Measurements from ENCODE around the gene TAGLN. TPM values are rescaled to one million over a fixed set of nuclear protein-coding genes. Genes with fewer than 3 reads are reported as not detected.

TAGLN gene
- total RNA-seq, 4 donors from 2014 or later = 1,525 to 3,984 (median 2,307) TPM

DNA sequence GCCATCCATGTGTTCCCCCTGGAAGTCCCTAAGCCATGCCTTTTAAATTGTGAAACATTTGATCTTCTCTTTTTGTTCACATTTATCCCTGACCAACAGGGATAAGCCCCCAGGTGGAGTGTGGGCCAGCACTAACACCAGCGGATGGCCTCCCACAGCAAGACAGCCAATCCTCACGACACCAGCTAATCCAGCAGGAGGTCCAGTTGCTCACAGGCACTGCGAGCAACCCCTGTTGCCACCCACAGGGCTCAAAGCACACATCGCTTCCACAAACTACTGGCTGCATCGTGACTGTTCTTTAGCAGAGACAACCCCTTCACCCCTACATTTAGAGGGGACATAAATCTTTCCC is 30.7 kb downstream of the TAGLN start:
- H3K27ac ChIP-seq = no peak overlapping the region
- H3K4me3 ChIP-seq = no peak overlapping the region
- WGBS, 2 donors = 81 to 88% methylated on average over 5 of the region's 5 CpGs
- H3K4me1 ChIP-seq = peaks cover 0 to 54% (median 15%) of the 10 kb centered on the region in 4 donors
- TF ChIP-seq, protein P1, sequence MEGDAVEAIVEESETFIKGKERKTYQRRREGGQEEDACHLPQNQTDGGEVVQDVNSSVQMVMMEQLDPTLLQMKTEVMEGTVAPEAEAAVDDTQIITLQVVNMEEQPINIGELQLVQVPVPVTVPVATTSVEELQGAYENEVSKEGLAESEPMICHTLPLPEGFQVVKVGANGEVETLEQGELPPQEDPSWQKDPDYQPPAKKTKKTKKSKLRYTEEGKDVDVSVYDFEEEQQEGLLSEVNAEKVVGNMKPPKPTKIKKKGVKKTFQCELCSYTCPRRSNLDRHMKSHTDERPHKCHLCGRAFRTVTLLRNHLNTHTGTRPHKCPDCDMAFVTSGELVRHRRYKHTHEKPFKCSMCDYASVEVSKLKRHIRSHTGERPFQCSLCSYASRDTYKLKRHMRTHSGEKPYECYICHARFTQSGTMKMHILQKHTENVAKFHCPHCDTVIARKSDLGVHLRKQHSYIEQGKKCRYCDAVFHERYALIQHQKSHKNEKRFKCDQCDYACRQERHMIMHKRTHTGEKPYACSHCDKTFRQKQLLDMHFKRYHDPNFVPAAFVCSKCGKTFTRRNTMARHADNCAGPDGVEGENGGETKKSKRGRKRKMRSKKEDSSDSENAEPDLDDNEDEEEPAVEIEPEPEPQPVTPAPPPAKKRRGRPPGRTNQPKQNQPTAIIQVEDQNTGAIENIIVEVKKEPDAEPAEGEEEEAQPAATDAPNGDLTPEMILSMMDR (IDR thresholded peaks at IDR 0.05) = no peak
- no peak for TF ChIP-seq EP300 (IDR thresholded peaks at IDR 0.05)
- TF ChIP-seq POLR2A (IDR thresholded peaks at IDR 0.05) = no peak
- H3K9me3 ChIP-seq = no peaks in the 10 kb centered on the region
- H3K27me3 ChIP-seq = no peaks in the 10 kb centered on the region
- H3K36me3 ChIP-seq = peaks cover 0 to 43% (median 19%) of the 10 kb centered on the region in 3 donors
- DNase-seq (ENCODE audit: low spot score in 2 of 2) = no peak

DNA sequence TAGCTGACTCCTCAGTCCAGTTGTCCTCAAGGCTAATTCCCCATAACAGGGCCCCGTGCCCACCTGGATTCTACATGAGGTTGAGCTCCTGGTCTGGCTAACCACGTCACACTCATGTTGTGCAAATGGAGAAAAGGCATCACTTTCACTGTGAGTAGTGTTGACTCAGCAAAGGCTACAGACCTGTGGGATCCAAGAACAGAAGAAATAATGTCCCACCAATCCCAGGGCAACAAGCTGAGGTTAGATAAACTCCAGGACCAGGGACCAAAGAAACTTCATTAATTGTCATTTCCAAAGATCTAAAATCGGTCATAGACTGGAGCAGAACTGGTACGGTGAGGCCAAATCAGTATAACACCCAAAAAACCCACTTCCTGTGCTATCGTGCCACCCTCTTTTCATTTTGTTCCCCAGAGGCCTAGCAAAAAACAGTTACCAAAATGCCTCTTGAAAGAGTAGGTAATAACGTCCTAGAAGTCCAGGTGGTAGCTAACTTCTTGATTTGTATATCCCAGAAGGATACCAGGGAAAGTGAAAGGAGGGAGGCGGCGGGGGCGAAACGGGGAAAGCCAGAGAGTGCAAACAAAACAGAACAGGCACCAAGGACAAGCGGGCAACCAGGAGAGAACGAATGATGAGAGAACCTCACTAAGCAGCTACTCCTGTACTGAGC is 31.3 kb downstream of the TAGLN start:
- 67 to 73% methylated on average over 12 of the region's 12 CpGs for WGBS, 2 donors
- H3K36me3 ChIP-seq = peaks cover 0 to 41% (median 15%) of the 10 kb centered on the region in 3 donors
- no peak for DNase-seq (ENCODE audit: low spot score in 2 of 2)
- H3K9me3 ChIP-seq = no peaks in the 10 kb centered on the region
- peak overlapping the region in 2 of 4 donors; percentile 95 to 97 for H3K27ac ChIP-seq
- TF ChIP-seq POLR2A (IDR thresholded peaks at IDR 0.05) = no peak
- TF ChIP-seq, protein P1 (IDR thresholded peaks at IDR 0.05) = no peak
- TF ChIP-seq EP300 (IDR thresholded peaks at IDR 0.05) = no peak
- peak overlapping the region in 2 of 4 donors; percentile 83 to 98 for H3K4me3 ChIP-seq
- peaks cover 0 to 53% (median 15%) of the 10 kb centered on the region in 4 donors for H3K4me1 ChIP-seq
- H3K27me3 ChIP-seq = no peaks in the 10 kb centered on the region

DNA sequence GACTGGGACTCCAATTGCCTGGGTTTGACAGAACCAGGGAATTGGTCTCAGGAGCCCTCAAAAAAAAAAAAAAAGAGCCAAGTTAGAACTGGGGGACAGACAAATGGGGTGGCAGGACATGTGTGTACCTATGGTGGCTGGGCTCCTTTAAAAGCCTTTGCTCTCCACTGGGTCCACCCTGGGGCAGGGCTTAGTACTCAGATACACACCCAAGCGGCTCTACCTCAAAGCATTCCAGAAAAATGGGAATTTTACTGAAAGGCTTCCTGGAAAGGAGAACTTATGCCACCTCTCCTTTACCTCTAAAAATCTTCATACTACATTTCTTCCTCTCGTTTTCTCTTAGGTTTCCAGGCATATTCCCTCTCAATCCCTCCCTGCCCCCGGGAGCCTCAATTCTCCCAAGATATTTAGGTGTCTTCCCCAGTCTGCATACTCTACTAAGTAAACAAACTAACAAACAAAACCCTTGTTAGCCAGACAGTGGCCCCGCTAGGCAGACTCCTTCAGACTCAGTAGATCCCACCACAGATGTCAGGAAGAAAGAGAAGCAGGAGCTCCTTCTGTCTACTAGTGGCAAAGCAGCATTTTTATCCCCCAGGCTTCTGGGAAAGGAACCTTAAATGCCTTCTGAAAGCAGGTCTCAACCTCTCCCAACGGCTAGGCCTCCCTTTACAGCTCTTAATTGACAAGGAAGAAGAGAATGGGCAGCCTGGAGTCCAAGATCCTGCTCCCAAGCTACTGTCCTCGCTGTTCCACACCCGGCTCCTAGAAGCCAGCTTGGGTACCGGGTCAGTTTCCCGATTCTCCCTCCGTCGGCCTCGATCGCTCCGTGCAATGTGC is 32.0 kb downstream of the TAGLN start:
- no peak for DNase-seq (ENCODE audit: low spot score in 2 of 2)
- TF ChIP-seq POLR2A (IDR thresholded peaks at IDR 0.05) = no peak
- no peak for TF ChIP-seq EP300 (IDR thresholded peaks at IDR 0.05)
- TF ChIP-seq, protein P1 (IDR thresholded peaks at IDR 0.05) = no peak
- Histone ChIP-seq H3K27ac (peak overlapping the region; percentile 92 to 97 (median 96)), H3K4me3 (peak overlapping the region; percentile 83 to 98 (median 86)), H3K9me3 (no peaks in the 10 kb centered on the region), H3K36me3 (peaks cover 0 to 44% (median 11%) of the 10 kb centered on the region in 3 donors), H3K4me1 (peaks cover 0 to 48% (median 15%) of the 10 kb centered on the region in 4 donors), H3K27me3 (no peaks in the 10 kb centered on the region)
- 8 to 9% methylated on average over 14 of the region's 14 CpGs for WGBS, 2 donors

DNA sequence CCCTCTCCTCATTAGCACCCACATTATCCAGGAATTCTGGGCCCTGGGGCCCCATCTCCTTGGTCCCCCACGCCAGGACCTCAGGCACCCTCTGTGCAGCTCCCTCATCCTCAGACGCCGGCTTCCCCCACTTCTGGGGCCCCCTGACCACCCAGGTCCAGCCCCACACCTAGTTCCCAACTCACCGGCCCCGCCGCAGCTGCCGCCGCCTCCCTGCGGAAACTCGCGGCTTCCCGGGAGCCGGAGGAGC is 32.6 kb downstream of the TAGLN start, which contains the start of gene PCSK7:
PCSK7 (minus strand) TSS at position 232 of the 250 bp plus-strand sequence. CDS start 2,229 bp downstream, outside the sequence.
- DNase-seq (ENCODE audit: low spot score in 2 of 2) = peak in 1 of 2 donors; percentile 56

More for the DNA sequence above, 32.6 kb downstream of the TAGLN start, which contains the start of gene PCSK7:
- H3K27me3 ChIP-seq = no peaks in the 10 kb centered on the region
- H3K4me1 ChIP-seq = peaks cover 0 to 43% (median 15%) of the 10 kb centered on the region in 4 donors
- peak within 1 kb of the TSS; percentile 83 to 98 (median 86) for H3K4me3 ChIP-seq
- H3K27ac ChIP-seq = peak within 1 kb of the TSS; percentile 92 to 97 (median 96)
- H3K36me3 ChIP-seq = peaks cover 0 to 46% (median 11%) of the 10 kb centered on the region in 3 donors
- no peaks in the 10 kb centered on the region for H3K9me3 ChIP-seq
- TF ChIP-seq EP300 (IDR thresholded peaks at IDR 0.05) (no peak), POLR2A (IDR thresholded peaks at IDR 0.05) (no peak)
- TF ChIP-seq, protein P1 (IDR thresholded peaks at IDR 0.05) = no peak
- 0 to 1% methylated on average over 3 to 13 of the region's 13 CpGs for WGBS, 2 donors

Data from tibial nerve (tissue), 4 donors.